CD4-positive, alpha-beta T cell (primary cell): Measurements from ENCODE around the gene BDKRB2. TPM values are rescaled to one million over a fixed set of nuclear protein-coding genes. Genes with fewer than 3 reads are reported as not detected.

Source experiments
- ATAC-seq: fragments of 200-7000 bp; cut with Tn5 transposase; one replicate; pipeline ENCODE4 v1.10.0; 2022; ENCODE audit warnings: mild to moderate bottlenecking; ENCODE audit not compliant: poor library complexity
- CTCF ChIA-PET: fragments of 350-600 bp; sonication (Branson Sonifier 250); formaldehyde crosslinking; loops from one replicate; lab custom pipeline; 2021; ENCODE audit warnings: antibody characterized with exemption, inconsistent platforms; lab: Charles Lee
- POLR2A ChIA-PET: fragments of 350-600 bp; sonication (Branson Sonifier 250); formaldehyde crosslinking; loops from one replicate; lab custom pipeline; 2021; ENCODE audit warnings: antibody characterized with exemption, inconsistent platforms; lab: Charles Lee
- DNase-seq, 14 experiments: peaks; one replicate each; pipeline ENCODE4 v3.0.0-alpha.2; 2013 to 2020; ENCODE audit warnings: mixed read lengths in 2 of 14
- H3K27ac ChIP-seq, 2 donors: one replicate each; pipeline versions ENCODE4 v1.5.1 to v1.7.0; 2013; ENCODE audit warnings: low read length in 2 of 2, low read depth in 1 of 2, mild to moderate bottlenecking in 1 of 2
- H3K27me3 ChIP-seq, 2 experiments: 1 replicate in 1 of 2; 2 replicates in 1 of 2; pipeline versions ENCODE4 v1.6.1 to v1.7.0; 2013; ENCODE audit warnings: low read length in 2 of 2, control low read depth in 1 of 2, mild to moderate bottlenecking in 1 of 2, moderate library complexity in 1 of 2; ENCODE audit not compliant: insufficient read depth in 2 of 2, control insufficient read depth in 1 of 2
- H3K36me3 ChIP-seq: one replicate; pipeline ENCODE4 v1.6.1; 2013; ENCODE audit warnings: low read length, control low read depth; ENCODE audit not compliant: insufficient read depth
- H3K4me1 ChIP-seq: one replicate; pipeline ENCODE4 v1.6.1; 2013; ENCODE audit warnings: low read length, control low read depth; ENCODE audit not compliant: insufficient read depth
- H3K4me3 ChIP-seq: one replicate; pipeline ENCODE4 v1.5.1; 2013; ENCODE audit warnings: mild to moderate bottlenecking, low read length, moderate library complexity
- H3K9me3 ChIP-seq, 2 experiments: 1 replicate in 1 of 2; 2 replicates in 1 of 2; pipeline versions ENCODE4 v1.6.1 to v1.7.0; 2013; ENCODE audit warnings: low read length in 2 of 2, mild to moderate bottlenecking in 2 of 2, control low read depth in 1 of 2, moderate library complexity in 1 of 2; ENCODE audit not compliant: control insufficient read depth in 1 of 2, insufficient read depth in 1 of 2
- H3K27ac Mint-ChIP-seq: one replicate; pipeline ENCODE4 v1.8.0; 2020; ENCODE audit warnings: mixed read lengths
- H3K27me3 Mint-ChIP-seq: one replicate; pipeline ENCODE4 v1.8.0; 2021; ENCODE audit warnings: mixed read lengths
- H3K36me3 Mint-ChIP-seq: one replicate; pipeline ENCODE4 v1.8.0; 2021; ENCODE audit warnings: low read depth, mixed read lengths
- H3K4me1 Mint-ChIP-seq: one replicate; pipeline ENCODE4 v1.8.0; 2021; ENCODE audit warnings: low read depth, mixed read lengths
- H3K4me3 Mint-ChIP-seq: one replicate; pipeline ENCODE4 v1.8.0; 2020; ENCODE audit warnings: mild to moderate bottlenecking, mixed read lengths
- H3K9me3 Mint-ChIP-seq: one replicate; pipeline ENCODE4 v1.8.0; 2020; ENCODE audit warnings: mixed read lengths
- CTCF ChIP-seq: fragments of 200-600 bp; IDR thresholded peaks from one replicate; pipeline ENCODE4 v1.8.0; 2022; ENCODE audit warnings: antibody characterized with exemption, mild to moderate bottlenecking
- intact Hi-C, 2 experiments: fragments of 100-400 bp; cut with DNase I in 1 of 2; cut with micrococcal nuclease in 1 of 2; formaldehyde crosslinking; loops; one replicate each; pipeline versions ENCODE4 v1.15.1 to v1.9.0; 2023 to 2025; cut with DNase I, micrococcal nuclease
- total RNA-seq, 174 experiments: library from RNA in 2 of 174; stranded (reverse) in 2 of 174; gene quantifications; one replicate each; pipeline ENCODE4 v1.2.3 and lab custom pipeline; 2021 to 2026

BDKRB2 gene
- total RNA-seq, 2 experiments from 2014 or later, result not detected

GRCh38 chr14:96249029-96249428 is 44.4 kb downstream of the BDKRB2 start:
- Mint-ChIP-seq H3K36me3 (no peaks in the 10 kb centered on the region), H3K9me3 (no peaks in the 10 kb centered on the region), H3K27ac (no peak overlapping the region), H3K4me3 (no peak overlapping the region), H3K27me3 (peaks cover 47% of the 10 kb centered on the region), H3K4me1 (no peaks in the 10 kb centered on the region)
- H3K27me3 ChIP-seq, result peaks cover 0 to 12% of the 10 kb centered on the region in 2 experiments
- peak in 2 of 14 experiments; percentile 26 to 36 for DNase-seq
- no peaks in the 10 kb centered on the region for H3K4me1 ChIP-seq
- ChIA-PET CTCF (no interaction called here), POLR2A (no interaction called here)
- intact Hi-C loops, result no loop called here
- H3K27ac ChIP-seq, result no peak overlapping the region
- no peak for ATAC-seq
- H3K36me3 ChIP-seq, result no peaks in the 10 kb centered on the region
- no peaks in the 10 kb centered on the region for H3K9me3 ChIP-seq
- TF ChIP-seq CTCF, result no peak
- H3K4me3 ChIP-seq, result no peak overlapping the region

GRCh38 chr14:96250485-96250884 is 45.8 kb downstream of the BDKRB2 start:
- Histone ChIP-seq H3K9me3 (no peaks in the 10 kb centered on the region), H3K27ac (no peak overlapping the region), H3K27me3 (peaks cover 3 to 12% of the 10 kb centered on the region in 2 experiments), H3K36me3 (no peaks in the 10 kb centered on the region), H3K4me3 (no peak overlapping the region), H3K4me1 (no peaks in the 10 kb centered on the region)
- H3K4me3 Mint-ChIP-seq, result no peak overlapping the region
- CTCF ChIA-PET, result no interaction called here
- no peaks in the 10 kb centered on the region for H3K9me3 Mint-ChIP-seq
- TF ChIP-seq CTCF, result no peak
- intact Hi-C loops, result no loop called here
- POLR2A ChIA-PET, result no interaction called here
- peaks cover 56% of the 10 kb centered on the region for H3K27me3 Mint-ChIP-seq
- ATAC-seq (no peak), DNase-seq (no peak)
- H3K4me1 Mint-ChIP-seq, result no peaks in the 10 kb centered on the region
- H3K27ac Mint-ChIP-seq, result no peak overlapping the region
- H3K36me3 Mint-ChIP-seq, result no peaks in the 10 kb centered on the region

- H3K27ac ChIP-seq, result no peak overlapping the region
- ATAC-seq (no peak), DNase-seq (no peak)
- no peaks in the 10 kb centered on the region for H3K4me1 Mint-ChIP-seq
- ChIA-PET POLR2A (no interaction called here), CTCF (no interaction called here)
- TF ChIP-seq CTCF, result no peak
- no peak overlapping the region for H3K4me3 Mint-ChIP-seq
- H3K27me3 Mint-ChIP-seq, result peaks cover 52% of the 10 kb centered on the region
- intact Hi-C loops, result no loop called here
- no peaks in the 10 kb centered on the region for H3K9me3 ChIP-seq
- peaks cover 3 to 12% of the 10 kb centered on the region in 2 experiments for H3K27me3 ChIP-seq
- H3K27ac Mint-ChIP-seq, result no peak overlapping the region
- no peaks in the 10 kb centered on the region for H3K9me3 Mint-ChIP-seq
- H3K4me1 ChIP-seq, result no peaks in the 10 kb centered on the region
- no peaks in the 10 kb centered on the region for H3K36me3 ChIP-seq
- H3K4me3 ChIP-seq, result no peak overlapping the region
- no peaks in the 10 kb centered on the region for H3K36me3 Mint-ChIP-seq
Measured at GRCh38 chr14:96251656-96252155, 47.1 kb downstream of the BDKRB2 start.
